SK-N-SH (cell line): ENCODE data around the gene PTER. TPM values are rescaled to one million over a fixed set of nuclear protein-coding genes. Genes with fewer than 3 reads are reported as not detected.

Experiments used
- CTCF ChIA-PET: fragments of 300-600, 350-600 bp; formaldehyde crosslinking; extraction: SDS; loops from one replicate; lab custom pipeline; 2021; lab: Yijun Ruan, JAX
- POLR2A ChIA-PET: fragments of 350-600 bp; sonication (Branson Sonifier 250); formaldehyde crosslinking; extraction: SDS; loops from one replicate; lab custom pipeline; 2020; ENCODE audit warnings: antibody characterized with exemption, inconsistent platforms; lab: Yijun Ruan, JAX
- DNase-seq: peaks from one replicate; pipeline ENCODE4 v3.0.0; 2012
- H2AFZ ChIP-seq: fragments of 200-600 bp; sonication (generic); 2 replicates; pipeline ENCODE4 v1.8.1; 2016; ENCODE audit warnings: antibody characterized with exemption, mild to moderate bottlenecking, low read depth
- H3F3A ChIP-seq: fragments of 200-600 bp; sonication (generic); replicated peaks from 2 replicates; pipeline ENCODE3; 2016; ENCODE audit warnings: antibody characterized with exemption, mild to moderate bottlenecking; ENCODE audit not compliant: insufficient read depth
- H3K27ac ChIP-seq, 2 experiments: fragments of 200-500 bp in 1 of 2; fragments of 200-600 bp in 1 of 2; sonication (Bioruptor generic) in 1 of 2; sonication (generic), shearing (Covaris generic) in 1 of 2; 2 replicates each; pipeline versions ENCODE4 v1.5.1 to v1.6.1; 2014 to 2016; ENCODE audit warnings: low read depth in 2 of 2, inconsistent platforms in 1 of 2, low read length in 1 of 2, mild to moderate bottlenecking in 1 of 2, mixed read lengths in 1 of 2
- H3K27me3 ChIP-seq: fragments of 200-600 bp; sonication (generic), shearing (Covaris generic); 2 replicates; pipeline ENCODE4 v1.6.1; 2016; ENCODE audit warnings: mixed run types; ENCODE audit not compliant: insufficient read depth
- H3K36me3 ChIP-seq, 2 experiments: fragments of 200-500 bp in 1 of 2; fragments of 200-600 bp in 1 of 2; sonication (Bioruptor generic) in 1 of 2; sonication (generic) in 1 of 2; replicated peaks in 1 of 2; 2 replicates each; pipeline versions ENCODE3 to v1.5.1; 2014 to 2016; ENCODE audit warnings: low read length in 1 of 2, mild to moderate bottlenecking in 1 of 2; ENCODE audit not compliant: insufficient read depth in 2 of 2, control insufficient read depth in 1 of 2
- H3K4me1 ChIP-seq, 2 experiments: fragments of 200-500 bp in 1 of 2; fragments of 200-600 bp in 1 of 2; sonication (Bioruptor generic) in 1 of 2; sonication (generic), shearing (Covaris generic) in 1 of 2; 2 replicates each; pipeline versions ENCODE4 v1.5.1 to v1.6.1; 2014 to 2016; ENCODE audit warnings: low read depth in 1 of 2, low read length in 1 of 2, mixed run types in 1 of 2; ENCODE audit not compliant: insufficient read depth in 2 of 2, control insufficient read depth in 1 of 2
- H3K4me2 ChIP-seq: fragments of 200-600 bp; sonication (generic), shearing (Covaris generic); 2 replicates; pipeline ENCODE4 v1.6.1; 2017; ENCODE audit warnings: mixed run types
- H3K4me3 ChIP-seq, 2 experiments: fragments of 200-500 bp in 1 of 2; fragments of 200-600 bp in 1 of 2; sonication (Bioruptor generic) in 1 of 2; sonication (generic), shearing (Covaris generic) in 1 of 2; 2 replicates each; pipeline versions ENCODE4 v1.5.1 to v1.8.1; 2014 to 2016; ENCODE audit warnings: low read depth in 2 of 2, inconsistent platforms in 1 of 2, low read length in 1 of 2, mild to moderate bottlenecking in 1 of 2, mixed read lengths in 1 of 2, moderate library complexity in 1 of 2
- H3K79me2 ChIP-seq: fragments of 200-600 bp; sonication (generic); 2 replicates; pipeline ENCODE4 v1.8.1; 2017; ENCODE audit warnings: mild to moderate bottlenecking; ENCODE audit not compliant: insufficient read depth
- H3K9ac ChIP-seq: fragments of 200-600 bp; sonication (generic); 2 replicates; pipeline ENCODE4 v1.6.1; 2017; ENCODE audit warnings: mixed run types
- H3K9me2 ChIP-seq: fragments of 200-600 bp; sonication (generic); 2 replicates; pipeline ENCODE4 v1.6.1; 2017; ENCODE audit warnings: mixed run types
- H3K9me3 ChIP-seq: fragments of 200-600 bp; sonication (generic); 2 replicates; pipeline ENCODE4 v1.6.1; 2017; ENCODE audit warnings: mixed run types, mild to moderate bottlenecking, moderate library complexity
- H4K20me1 ChIP-seq: fragments of 200-600 bp; sonication (generic); 2 replicates; pipeline ENCODE4 v1.6.1; 2017; ENCODE audit warnings: mild to moderate bottlenecking, mixed run types; ENCODE audit not compliant: insufficient read depth
- ELF1 ChIP-seq: IDR thresholded peaks from 2 replicates; pipeline ENCODE4 v1.4.0; 2012
- EP300 ChIP-seq, 2 experiments: IDR thresholded peaks; 2 replicates each; pipeline versions ENCODE4 v1.4.0 to v1.6.1; 2012; ENCODE audit warnings: borderline replicate concordance in 1 of 2, low read depth in 1 of 2, low read length in 1 of 2
- EZH2phosphoT487 ChIP-seq: fragments of 200-600 bp; sonication (generic); IDR thresholded peaks from 2 replicates; pipeline ENCODE4 v1.6.1; 2017; ENCODE audit warnings: low read depth, mixed run types, mild to moderate bottlenecking, antibody characterized with exemption, moderate library complexity, borderline replicate concordance
- FOSL2 ChIP-seq: IDR thresholded peaks from 2 replicates; pipeline ENCODE4 v1.4.0; 2012; ENCODE audit warnings: low read depth, mild to moderate bottlenecking, moderate library complexity, borderline replicate concordance
- FOXJ3 ChIP-seq: sonication (generic); formaldehyde crosslinking; IDR thresholded peaks from 2 replicates; pipeline ENCODE4 v1.5.1; 2020; ENCODE audit warnings: mild to moderate bottlenecking, missing genetic modification reagents
- FOXM1 ChIP-seq: IDR thresholded peaks from 2 replicates; pipeline ENCODE4 v1.4.0; 2012; ENCODE audit warnings: low read depth, mild to moderate bottlenecking
- GABPA ChIP-seq: IDR thresholded peaks from 2 replicates; pipeline ENCODE4 v1.4.0; 2012; ENCODE audit warnings: low read depth, mild to moderate bottlenecking
- GATA2 ChIP-seq: sonication (generic); formaldehyde crosslinking; IDR thresholded peaks from 2 replicates; pipeline ENCODE4 v1.5.0; 2020; ENCODE audit warnings: mild to moderate bottlenecking, missing genetic modification reagents
- JUND ChIP-seq: IDR thresholded peaks from 2 replicates; pipeline ENCODE4 v1.4.0; 2012
- MXI1 ChIP-seq: IDR thresholded peaks from 2 replicates; pipeline ENCODE4 v1.6.1; 2012; ENCODE audit warnings: mild to moderate bottlenecking, low read depth, low read length, improper control_type of control experiment
- NRF1 ChIP-seq: IDR thresholded peaks from 2 replicates; pipeline ENCODE4 v1.6.1; 2012; ENCODE audit warnings: low read depth, mild to moderate bottlenecking, low read length
- POLR2AphosphoS5 ChIP-seq: IDR thresholded peaks from 2 replicates; pipeline ENCODE4 v1.6.1; 2012; ENCODE audit warnings: low read depth, low read length
- RAD21 ChIP-seq: IDR thresholded peaks from 2 replicates; pipeline ENCODE4 v1.6.1; 2012; ENCODE audit warnings: mild to moderate bottlenecking, low read length
- RFX5 ChIP-seq: IDR thresholded peaks from 2 replicates; pipeline ENCODE4 v1.6.1; 2012; ENCODE audit warnings: mild to moderate bottlenecking, improper control_type of control experiment, low read length
- RXRA ChIP-seq: IDR thresholded peaks from 2 replicates; pipeline ENCODE4 v1.4.0; 2012; ENCODE audit warnings: low read depth, mild to moderate bottlenecking, borderline replicate concordance
- SIN3A ChIP-seq: IDR thresholded peaks from 2 replicates; pipeline ENCODE4 v1.6.1; 2012; ENCODE audit warnings: low read depth, mild to moderate bottlenecking, low read length, moderate library complexity, borderline replicate concordance
- USF2 ChIP-seq: fragments of 150-350 bp; IDR thresholded peaks from 2 replicates; pipeline ENCODE4 v1.6.1; 2017; ENCODE audit warnings: antibody characterized with exemption, low read length, low read depth, borderline replicate concordance
- YY1 ChIP-seq: IDR thresholded peaks from 2 replicates; pipeline ENCODE4 v1.4.0; 2012; ENCODE audit warnings: low read depth, mild to moderate bottlenecking
- WGBS: methylation state at CpG from one replicate; pipeline ENCODE4 v1.1.6; 2017; ENCODE audit warnings: low lambda C conversion rate; 5-methylcytosine and 5-hydroxymethylcytosine counted together
- polyA plus RNA-seq, 3 experiments: library from polyadenylated mRNA; depleted of rRNA; stranded (reverse); fragments of >200 nt; gene quantifications; 2 replicates each; pipeline ENCODE4 v1.2.3, GENCODE V29; 2012
- TF ChIP-seq, protein P1 (sequence below): IDR thresholded peaks from 2 replicates; pipeline ENCODE4 v1.4.0; 2012; ENCODE audit warnings: low read depth, borderline replicate concordance
- TF ChIP-seq, protein P2 (sequence below): IDR thresholded peaks from 2 replicates; pipeline ENCODE4 v1.4.0; 2012; ENCODE audit warnings: low read depth
- TF ChIP-seq, protein P3 (sequence below): fragments of 200-600 bp; sonication (generic); IDR thresholded peaks from 2 replicates; pipeline ENCODE4 v1.6.1; 2017; ENCODE audit warnings: antibody characterized with exemption, mild to moderate bottlenecking, moderate library complexity
- TF ChIP-seq, protein P4 (sequence below): IDR thresholded peaks from 2 replicates; pipeline ENCODE4; 2012

Gene PTER
- polyA plus RNA-seq, 1 of the 3 experiments (the other 2 are of a cell fraction): not detected

- TF ChIP-seq, protein P1, sequence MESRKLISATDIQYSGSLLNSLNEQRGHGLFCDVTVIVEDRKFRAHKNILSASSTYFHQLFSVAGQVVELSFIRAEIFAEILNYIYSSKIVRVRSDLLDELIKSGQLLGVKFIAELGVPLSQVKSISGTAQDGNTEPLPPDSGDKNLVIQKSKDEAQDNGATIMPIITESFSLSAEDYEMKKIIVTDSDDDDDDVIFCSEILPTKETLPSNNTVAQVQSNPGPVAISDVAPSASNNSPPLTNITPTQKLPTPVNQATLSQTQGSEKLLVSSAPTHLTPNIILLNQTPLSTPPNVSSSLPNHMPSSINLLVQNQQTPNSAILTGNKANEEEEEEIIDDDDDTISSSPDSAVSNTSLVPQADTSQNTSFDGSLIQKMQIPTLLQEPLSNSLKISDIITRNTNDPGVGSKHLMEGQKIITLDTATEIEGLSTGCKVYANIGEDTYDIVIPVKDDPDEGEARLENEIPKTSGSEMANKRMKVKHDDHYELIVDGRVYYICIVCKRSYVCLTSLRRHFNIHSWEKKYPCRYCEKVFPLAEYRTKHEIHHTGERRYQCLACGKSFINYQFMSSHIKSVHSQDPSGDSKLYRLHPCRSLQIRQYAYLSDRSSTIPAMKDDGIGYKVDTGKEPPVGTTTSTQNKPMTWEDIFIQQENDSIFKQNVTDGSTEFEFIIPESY: no peak
- TF ChIP-seq POLR2AphosphoS5 (no peak), YY1 (no peak), RFX5 (no peak), FOXM1 (no peak), RAD21 (no peak), FOSL2 (no peak), EZH2phosphoT487 (no peak), RXRA (no peak), FOXJ3 (CRISPR knock-in tag) (no peak)
- TF ChIP-seq, protein P2, sequence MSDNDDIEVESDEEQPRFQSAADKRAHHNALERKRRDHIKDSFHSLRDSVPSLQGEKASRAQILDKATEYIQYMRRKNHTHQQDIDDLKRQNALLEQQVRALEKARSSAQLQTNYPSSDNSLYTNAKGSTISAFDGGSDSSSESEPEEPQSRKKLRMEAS: no peak
- TF ChIP-seq, protein P3, sequence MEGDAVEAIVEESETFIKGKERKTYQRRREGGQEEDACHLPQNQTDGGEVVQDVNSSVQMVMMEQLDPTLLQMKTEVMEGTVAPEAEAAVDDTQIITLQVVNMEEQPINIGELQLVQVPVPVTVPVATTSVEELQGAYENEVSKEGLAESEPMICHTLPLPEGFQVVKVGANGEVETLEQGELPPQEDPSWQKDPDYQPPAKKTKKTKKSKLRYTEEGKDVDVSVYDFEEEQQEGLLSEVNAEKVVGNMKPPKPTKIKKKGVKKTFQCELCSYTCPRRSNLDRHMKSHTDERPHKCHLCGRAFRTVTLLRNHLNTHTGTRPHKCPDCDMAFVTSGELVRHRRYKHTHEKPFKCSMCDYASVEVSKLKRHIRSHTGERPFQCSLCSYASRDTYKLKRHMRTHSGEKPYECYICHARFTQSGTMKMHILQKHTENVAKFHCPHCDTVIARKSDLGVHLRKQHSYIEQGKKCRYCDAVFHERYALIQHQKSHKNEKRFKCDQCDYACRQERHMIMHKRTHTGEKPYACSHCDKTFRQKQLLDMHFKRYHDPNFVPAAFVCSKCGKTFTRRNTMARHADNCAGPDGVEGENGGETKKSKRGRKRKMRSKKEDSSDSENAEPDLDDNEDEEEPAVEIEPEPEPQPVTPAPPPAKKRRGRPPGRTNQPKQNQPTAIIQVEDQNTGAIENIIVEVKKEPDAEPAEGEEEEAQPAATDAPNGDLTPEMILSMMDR: no peak
- TF ChIP-seq, all 33 proteins: peak for 0
Observed at GRCh38 chr10:16442914-16443313, 6.1 kb downstream of the PTER start (continued).

GRCh38 chr10:16445770-16446469 lies 9.1 kb downstream of the PTER start:
- H3K4me1 ChIP-seq: peaks cover 0 to 4% of the 10 kb centered on the region in 2 experiments; a peak in 1 of 4 replicates
- no peaks in the 10 kb centered on the region for H3K9me3 ChIP-seq
- no peak overlapping the region for H3K9ac ChIP-seq
- H2AFZ ChIP-seq: no peak overlapping the region
- no peaks in the 10 kb centered on the region for H3F3A ChIP-seq
- H3K79me2 ChIP-seq: no peaks in the 10 kb centered on the region
- POLR2A ChIA-PET: interaction anchor here (0.7 kb wide), 1 partner anchor 170 kb away, joined by 8 read pairs; no protein-coding TSS in a partner anchor
- H3K4me2 ChIP-seq: no peak overlapping the region
- no peak overlapping the region for H3K4me3 ChIP-seq
- DNase-seq: no peak
- no peaks in the 10 kb centered on the region for H3K27me3 ChIP-seq
- H3K27ac ChIP-seq: no peak overlapping the region
- H3K9me2 ChIP-seq: no peaks in the 10 kb centered on the region
- no peaks in the 10 kb centered on the region for H4K20me1 ChIP-seq
- H3K36me3 ChIP-seq: no peaks in the 10 kb centered on the region
- CTCF ChIA-PET: no interaction called here
- WGBS: 57% methylated on average over 9 of the region's 9 CpGs
- TF ChIP-seq, protein P1: no peak
- TF ChIP-seq, protein P4, sequence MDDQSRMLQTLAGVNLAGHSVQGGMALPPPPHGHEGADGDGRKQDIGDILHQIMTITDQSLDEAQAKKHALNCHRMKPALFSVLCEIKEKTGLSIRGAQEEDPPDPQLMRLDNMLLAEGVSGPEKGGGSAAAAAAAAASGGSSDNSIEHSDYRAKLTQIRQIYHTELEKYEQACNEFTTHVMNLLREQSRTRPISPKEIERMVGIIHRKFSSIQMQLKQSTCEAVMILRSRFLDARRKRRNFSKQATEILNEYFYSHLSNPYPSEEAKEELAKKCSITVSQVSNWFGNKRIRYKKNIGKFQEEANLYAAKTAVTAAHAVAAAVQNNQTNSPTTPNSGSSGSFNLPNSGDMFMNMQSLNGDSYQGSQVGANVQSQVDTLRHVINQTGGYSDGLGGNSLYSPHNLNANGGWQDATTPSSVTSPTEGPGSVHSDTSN: no peak
- no peak for TF ChIP-seq JUND
- no peak for TF ChIP-seq POLR2AphosphoS5
- TF ChIP-seq EP300 (IDR thresholded peaks at IDR 0.05; ENCODE audit: borderline replicate concordance in 1 of 2, low read depth in 1 of 2, low read length in 1 of 2): no peak
- TF ChIP-seq NRF1: no peak
- no peak for TF ChIP-seq FOXM1
- TF ChIP-seq FOSL2: no peak
- no peak for TF ChIP-seq FOXJ3 (CRISPR knock-in tag)
- TF ChIP-seq MXI1: no peak
- TF ChIP-seq USF2: no peak
- no peak for TF ChIP-seq GABPA
- TF ChIP-seq SIN3A: no peak
- TF ChIP-seq ELF1: no peak
- no peak for TF ChIP-seq GATA2 (CRISPR knock-in tag)
- TF ChIP-seq, protein P2: no peak
- no peak for TF ChIP-seq RXRA
